H1 (cell line): Measurements from ENCODE around the gene HHAT. TPM values are rescaled to one million over a fixed set of nuclear protein-coding genes. Genes with fewer than 3 reads are reported as not detected.

Experiments used
- CTCF ChIA-PET: fragments of 300-600 bp; sonication (Branson Sonifier 250); formaldehyde crosslinking; loops from one replicate; lab custom pipeline; 2021; ENCODE audit not compliant: partially characterized antibody; lab: Charles Lee
- POLR2A ChIA-PET: fragments of 300-600 bp; sonication (Branson Sonifier 250); formaldehyde crosslinking; loops from one replicate; lab custom pipeline; 2021; ENCODE audit warnings: inconsistent platforms; ENCODE audit not compliant: partially characterized antibody; lab: Charles Lee
- DNase-seq, 2 experiments: peaks; one replicate each; pipeline versions ENCODE4 v3.0.0 to v3.0.0-alpha.2; 2010 to 2022; ENCODE audit warnings: low spot score in 2 of 2, low read depth in 1 of 2, mixed read lengths in 1 of 2
- FAIRE-seq: peaks from 2 replicates; lab custom pipeline; 2011; peaks lifted over from hg19 to GRCh38; lab: Jason Lieb, UNC
- H2AFZ ChIP-seq: 2 replicates; pipeline ENCODE4 v1.8.1; 2012; ENCODE audit warnings: low read length, inconsistent platforms
- H2AK5ac ChIP-seq: 2 replicates; pipeline ENCODE4 v1.6.1; 2013; ENCODE audit warnings: low read depth, low read length
- H2BK120ac ChIP-seq: replicated peaks from 2 replicates; pipeline ENCODE3; 2013; ENCODE audit warnings: low read depth, low read length, inconsistent platforms
- H2BK12ac ChIP-seq: 2 replicates; pipeline ENCODE4 v1.6.1; 2013; ENCODE audit warnings: low read depth, low read length
- H2BK15ac ChIP-seq: 2 replicates; pipeline ENCODE4 v1.6.1; 2013; ENCODE audit warnings: low read length
- H2BK20ac ChIP-seq: 2 replicates; pipeline ENCODE4 v1.6.1; 2013; ENCODE audit warnings: low read length
- H2BK5ac ChIP-seq: 2 replicates; pipeline ENCODE4 v1.6.1; 2013; ENCODE audit warnings: low read depth, low read length
- H3K14ac ChIP-seq: 2 replicates; pipeline ENCODE4 v1.6.1; 2013; ENCODE audit warnings: inconsistent platforms; ENCODE audit not compliant: insufficient read length
- H3K18ac ChIP-seq: 2 replicates; pipeline ENCODE4 v1.6.1; 2013; ENCODE audit warnings: low read length; ENCODE audit errors: extremely low read depth
- H3K23ac ChIP-seq: 2 replicates; pipeline ENCODE4 v1.6.1; 2013; ENCODE audit warnings: inconsistent platforms; ENCODE audit not compliant: insufficient read length
- H3K23me2 ChIP-seq: 2 replicates; pipeline ENCODE4 v1.6.1; 2013; ENCODE audit warnings: low read depth, low read length
- H3K27ac ChIP-seq: 2 replicates; pipeline ENCODE4 v1.6.1; 2011; ENCODE audit warnings: low read depth, low read length, inconsistent platforms
- H3K27me3 ChIP-seq, 4 experiments: replicated peaks in 1 of 4; 1 replicate in 1 of 4; 2 replicates in 3 of 4; pipeline versions ENCODE4 v1.6.1 to v1.8.1; 2011 to 2013; ENCODE audit warnings: low read length in 3 of 4, mild to moderate bottlenecking in 3 of 4, inconsistent platforms in 2 of 4, mixed read lengths in 2 of 4, moderate library complexity in 1 of 4; ENCODE audit not compliant: control insufficient read depth in 3 of 4, insufficient read depth in 3 of 4; ENCODE audit errors: extremely low read depth in 1 of 4
- H3K36me3 ChIP-seq, 4 experiments: 2 replicates each; pipeline versions ENCODE4 v1.6.1 to v1.8.1; 2011 to 2013; ENCODE audit warnings: mild to moderate bottlenecking in 4 of 4, low read length in 3 of 4, moderate library complexity in 2 of 4, control low read depth in 1 of 4, inconsistent platforms in 1 of 4; ENCODE audit not compliant: insufficient read depth in 4 of 4, control insufficient read depth in 2 of 4
- H3K4ac ChIP-seq: replicated peaks from 2 replicates; pipeline ENCODE3; 2013; ENCODE audit warnings: low read length, low read depth, mixed read lengths, inconsistent platforms; ENCODE audit not compliant: insufficient read length
- H3K4me1 ChIP-seq, 4 experiments: replicated peaks in 1 of 4; 1 replicate in 1 of 4; 2 replicates in 3 of 4; pipeline versions ENCODE4 v1.6.1 to v1.8.1; 2011 to 2013; ENCODE audit warnings: low read length in 3 of 4, inconsistent platforms in 2 of 4, mixed read lengths in 1 of 4; ENCODE audit not compliant: insufficient read depth in 4 of 4, control insufficient read depth in 3 of 4
- H3K4me2 ChIP-seq, 2 experiments: 2 replicates each; pipeline versions ENCODE4 v1.6.1 to v1.8.1; 2011 to 2013; ENCODE audit warnings: low read depth in 2 of 2, low read length in 2 of 2, control low read depth in 1 of 2, inconsistent platforms in 1 of 2, mild to moderate bottlenecking in 1 of 2; ENCODE audit not compliant: insufficient read depth in 1 of 2
- H3K4me3 ChIP-seq, 4 experiments: fragments of 200-600, 300-600 bp in 1 of 4; sonication (generic), shearing (Covaris generic), sonication (Bioruptor Twin) in 1 of 4; 2 replicates each; pipeline versions ENCODE4 v1.5.1 to v1.8.1; 2011 to 2016; ENCODE audit warnings: low read length in 4 of 4, low read depth in 3 of 4, control low read depth in 2 of 4, inconsistent platforms in 2 of 4, mild to moderate bottlenecking in 2 of 4, mixed read lengths in 1 of 4, moderate library complexity in 1 of 4; ENCODE audit not compliant: insufficient read depth in 2 of 4; ENCODE audit errors: extremely low read depth in 1 of 4
- H3K56ac ChIP-seq: replicated peaks from 2 replicates; pipeline ENCODE3; 2013; ENCODE audit warnings: low read depth, mild to moderate bottlenecking, mixed read lengths, low read length, inconsistent platforms; ENCODE audit not compliant: insufficient read length
- H3K79me1 ChIP-seq: 2 replicates; pipeline ENCODE4 v1.6.1; 2013; ENCODE audit warnings: low read depth, low read length, control low read depth
- H3K79me2 ChIP-seq, 2 experiments: 2 replicates each; pipeline versions ENCODE4 v1.6.1 to v1.8.1; 2012 to 2013; ENCODE audit warnings: low read length in 2 of 2, mild to moderate bottlenecking in 2 of 2, inconsistent platforms in 1 of 2; ENCODE audit not compliant: insufficient read depth in 2 of 2, control insufficient read depth in 1 of 2
- H3K9ac ChIP-seq, 4 experiments: replicated peaks in 1 of 4; 1 replicate in 1 of 4; 2 replicates in 3 of 4; pipeline versions ENCODE4 v1.6.1 to v1.8.1; 2011 to 2013; ENCODE audit warnings: low read depth in 3 of 4, low read length in 3 of 4, control low read depth in 2 of 4, mild to moderate bottlenecking in 2 of 4, moderate library complexity in 2 of 4, inconsistent platforms in 1 of 4; ENCODE audit errors: extremely low read depth in 1 of 4
- H3K9me3 ChIP-seq, 2 experiments: 2 replicates each; pipeline versions ENCODE4 v1.6.1 to v1.8.1; 2012 to 2013; ENCODE audit warnings: mild to moderate bottlenecking in 2 of 2, moderate library complexity in 2 of 2, control low read depth in 1 of 2, inconsistent platforms in 1 of 2, low read depth in 1 of 2, low read length in 1 of 2, mixed read lengths in 1 of 2; ENCODE audit not compliant: insufficient read depth in 2 of 2
- H4K20me1 ChIP-seq, 2 experiments: replicated peaks in 1 of 2; 2 replicates each; pipeline versions ENCODE3 to v1.8.1; 2011 to 2013; ENCODE audit warnings: inconsistent platforms in 2 of 2, low read length in 2 of 2, mild to moderate bottlenecking in 1 of 2; ENCODE audit not compliant: insufficient read depth in 2 of 2, control insufficient read depth in 1 of 2
- H4K5ac ChIP-seq: 2 replicates; pipeline ENCODE4 v1.6.1; 2013; ENCODE audit warnings: low read length, low read depth, mixed read lengths, inconsistent platforms; ENCODE audit not compliant: insufficient read length
- H4K8ac ChIP-seq: 2 replicates; pipeline ENCODE4 v1.8.0; 2013; ENCODE audit warnings: mild to moderate bottlenecking, moderate library complexity, low read length, inconsistent platforms; ENCODE audit not compliant: insufficient read depth; ENCODE audit errors: extremely low read depth
- H4K91ac ChIP-seq: replicated peaks from 2 replicates; pipeline ENCODE3; 2013; ENCODE audit warnings: low read length, mixed read lengths, inconsistent platforms; ENCODE audit not compliant: insufficient read length
- ASH2L ChIP-seq: fragments of 200-600, 300-600 bp; sonication (generic); IDR thresholded peaks from one replicate; pipeline ENCODE4 v1.7.1; 2017; ENCODE audit warnings: low read length
- CBX8 ChIP-seq: fragments of 300-800, 300-1000 bp; sonication (generic); IDR thresholded peaks from 2 replicates; pipeline ENCODE4 v1.7.1; 2016; ENCODE audit warnings: low read depth, low read length, borderline replicate concordance
- EGR1 ChIP-seq: IDR thresholded peaks from 2 replicates; pipeline ENCODE4 v1.6.1; 2011; ENCODE audit warnings: low read depth, low read length, borderline replicate concordance
- NRF1 ChIP-seq: IDR thresholded peaks from 2 replicates; pipeline ENCODE4 v1.6.1; 2011; ENCODE audit warnings: mild to moderate bottlenecking, low read depth, low read length, improper control_type of control experiment
- RBBP5 ChIP-seq: IDR thresholded peaks from 2 replicates; pipeline ENCODE4 v1.7.1; 2012; ENCODE audit warnings: low read depth, mild to moderate bottlenecking, inconsistent platforms, low read length, moderate library complexity, borderline replicate concordance
- SUZ12 ChIP-seq: fragments of 200-600 bp; sonication (generic); IDR thresholded peaks from 2 replicates; pipeline ENCODE4 v1.6.1; 2012; ENCODE audit warnings: mild to moderate bottlenecking, inconsistent platforms, low read length, moderate library complexity, mixed read lengths
- WGBS, 2 experiments: shearing (Covaris generic) in 1 of 2; methylation state at CpG; one replicate each; pipeline versions ENCODE4 v1.1.6 to v1.1.7; 2013 to 2015; ENCODE audit warnings: low lambda C conversion rate in 2 of 2, mixed read lengths in 2 of 2, inconsistent platforms in 1 of 2, low coverage in 1 of 2, missing lambda C conversion rate in 1 of 2; ENCODE audit not compliant: insufficient replicate concordance in 2 of 2, insufficient coverage in 1 of 2, insufficient read length in 1 of 2; ENCODE audit errors: extremely low coverage in 1 of 2, missing lambda C conversion rate in 1 of 2; 5-methylcytosine and 5-hydroxymethylcytosine counted together
- polyA plus RNA-seq, 7 experiments: library from polyadenylated mRNA; depleted of rRNA in 3 of 7; stranded (reverse) in 5 of 7; unstranded in 2 of 7; fragments of >200 nt in 5 of 7; fragments of 200-250 nt in 2 of 7; gene quantifications; 1 replicate in 5 of 7; 2 replicates in 1 of 7; 4 replicates in 1 of 7; pipeline versions ENCODE4 v1.2.1 to v1.2.3, GENCODE V29; 2011 to 2013; ENCODE audit warnings: missing spikeins in 2 of 7, mixed read lengths in 2 of 7
- total RNA-seq: library from RNA; stranded (reverse); fragmentation: NEBNext Ultra II Directional; extraction: Animal tissue kit (Norgen Biotek cat#: 25700); gene quantifications from 2 replicates; pipeline ENCODE4 v1.2.1, GENCODE V29; 2021
- TF ChIP-seq, protein P1 (sequence below): IDR thresholded peaks from 2 replicates; pipeline ENCODE4 v1.6.1; 2012; ENCODE audit warnings: low read length, inconsistent platforms
- TF ChIP-seq, protein P2 (sequence below), 3 experiments: IDR thresholded peaks; 1 replicate in 2 of 3; 2 replicates in 1 of 3; pipeline versions ENCODE4 v1.5.1 to v1.6.1; 2011; ENCODE audit warnings: low read length in 3 of 3, mild to moderate bottlenecking in 3 of 3, inconsistent platforms in 2 of 3, low read depth in 1 of 3, moderate library complexity in 1 of 3; ENCODE audit not compliant: insufficient read depth in 1 of 3; ENCODE audit errors: control extremely low read depth in 1 of 3

Gene HHAT
- total and polyA plus RNA-seq, 2 of the 8 experiments (the other 6 are each of a cell fraction or from before 2014, with no cell fraction given) = 0.15 to 0.51 TPM

DNA sequence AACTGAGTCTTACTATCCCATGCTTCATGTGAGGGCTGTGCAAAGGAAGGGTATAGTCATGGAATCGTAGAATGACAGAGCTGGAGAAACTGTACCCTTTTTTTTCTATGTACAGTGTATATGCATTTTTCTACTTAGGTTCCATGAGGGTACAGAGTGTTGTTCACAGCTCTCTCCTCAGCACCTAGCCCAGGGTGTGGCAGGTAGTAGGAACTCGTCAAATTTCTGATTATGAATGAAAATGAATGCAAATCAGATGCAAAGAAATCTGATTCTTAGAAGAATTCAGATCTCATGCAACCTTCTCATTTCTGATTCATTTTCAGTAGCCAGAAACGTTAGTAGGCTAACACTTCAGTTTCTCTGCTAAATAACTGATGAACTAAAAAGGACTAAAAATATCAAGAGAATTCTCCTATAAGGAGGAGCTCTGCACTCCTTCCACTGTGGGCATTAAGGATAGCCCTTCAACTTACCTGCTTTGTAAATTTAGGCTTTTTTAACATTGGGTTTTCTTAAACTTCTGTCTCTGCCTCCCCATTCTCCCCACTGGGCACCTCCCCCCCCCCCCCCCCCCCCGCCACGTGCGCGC lies 18.0 kb upstream of the HHAT start:
- H2AK5ac ChIP-seq = no peak overlapping the region
- H4K5ac ChIP-seq = no peak overlapping the region
- H3K4ac ChIP-seq = no peak overlapping the region
- H3K4me2 ChIP-seq = peak overlapping the region; percentile 55 to 58; a peak in 2 of 4 replicates
- ChIA-PET POLR2A (interaction anchor here (0.9 to 1.6 kb wide), 2 partner anchors 58 to 64 kb away, joined by 5 to 9 read pairs; no protein-coding TSS in a partner anchor), CTCF (interaction anchor here (0.7 to 5.2 kb wide), 54 partner anchors 10 to 534 kb away, joined by 3 to 43 read pairs (median 5); partner anchors contain the start of gene IRF6)
- no peak overlapping the region for H4K91ac ChIP-seq
- H3K9me3 ChIP-seq = no peaks in the 10 kb centered on the region
- no peak overlapping the region for H2BK20ac ChIP-seq
- 0 out of 2 replicates have a peak overlapping the region, but pooled peaks have one; percentile 29 for H2BK12ac ChIP-seq
- H3K56ac ChIP-seq = no peak overlapping the region
- H3K79me1 ChIP-seq = no peaks in the 10 kb centered on the region
- no peak overlapping the region for H3K23ac ChIP-seq
- H4K8ac ChIP-seq = no peak overlapping the region
- DNase-seq = no peak
- no peaks in the 10 kb centered on the region for H4K20me1 ChIP-seq
- no peaks in the 10 kb centered on the region for H3K79me2 ChIP-seq
- no peak overlapping the region for H2BK15ac ChIP-seq
- FAIRE-seq = no peak
- no peak overlapping the region for H3K27ac ChIP-seq
- H3K23me2 ChIP-seq = no peaks in the 10 kb centered on the region
- H3K36me3 ChIP-seq = no peaks in the 10 kb centered on the region
- H3K27me3 ChIP-seq = peaks cover 0 to 7% (median 4%) of the 10 kb centered on the region in 4 experiments; a peak in 6 of 7 replicates
- H2BK120ac ChIP-seq = no peak overlapping the region
- no peak overlapping the region for H3K18ac ChIP-seq
- peak overlapping the region in 1 of 4 experiments; percentile 62; a peak in 3 of 8 replicates for H3K4me3 ChIP-seq
- no peak overlapping the region for H3K14ac ChIP-seq
- no peak overlapping the region for H2BK5ac ChIP-seq
- H2AFZ ChIP-seq = no peak overlapping the region
- H3K4me1 ChIP-seq = peaks cover 0 to 4% (median 0%) of the 10 kb centered on the region in 4 experiments; a peak in 1 of 7 replicates
- WGBS, 2 experiments = 69% methylated on average over 3 of the region's 7 CpGs; no CpG with 5 or more reads in 1 of the 2 experiments
- H3K9ac ChIP-seq = no peak overlapping the region
- no peak for TF ChIP-seq EGR1
- TF ChIP-seq ASH2L = no peak
- TF ChIP-seq, protein P1, sequence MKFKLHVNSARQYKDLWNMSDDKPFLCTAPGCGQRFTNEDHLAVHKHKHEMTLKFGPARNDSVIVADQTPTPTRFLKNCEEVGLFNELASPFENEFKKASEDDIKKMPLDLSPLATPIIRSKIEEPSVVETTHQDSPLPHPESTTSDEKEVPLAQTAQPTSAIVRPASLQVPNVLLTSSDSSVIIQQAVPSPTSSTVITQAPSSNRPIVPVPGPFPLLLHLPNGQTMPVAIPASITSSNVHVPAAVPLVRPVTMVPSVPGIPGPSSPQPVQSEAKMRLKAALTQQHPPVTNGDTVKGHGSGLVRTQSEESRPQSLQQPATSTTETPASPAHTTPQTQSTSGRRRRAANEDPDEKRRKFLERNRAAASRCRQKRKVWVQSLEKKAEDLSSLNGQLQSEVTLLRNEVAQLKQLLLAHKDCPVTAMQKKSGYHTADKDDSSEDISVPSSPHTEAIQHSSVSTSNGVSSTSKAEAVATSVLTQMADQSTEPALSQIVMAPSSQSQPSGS = no peak
- no peak for TF ChIP-seq CBX8
- TF ChIP-seq SUZ12 = no peak
- TF ChIP-seq, protein P2, sequence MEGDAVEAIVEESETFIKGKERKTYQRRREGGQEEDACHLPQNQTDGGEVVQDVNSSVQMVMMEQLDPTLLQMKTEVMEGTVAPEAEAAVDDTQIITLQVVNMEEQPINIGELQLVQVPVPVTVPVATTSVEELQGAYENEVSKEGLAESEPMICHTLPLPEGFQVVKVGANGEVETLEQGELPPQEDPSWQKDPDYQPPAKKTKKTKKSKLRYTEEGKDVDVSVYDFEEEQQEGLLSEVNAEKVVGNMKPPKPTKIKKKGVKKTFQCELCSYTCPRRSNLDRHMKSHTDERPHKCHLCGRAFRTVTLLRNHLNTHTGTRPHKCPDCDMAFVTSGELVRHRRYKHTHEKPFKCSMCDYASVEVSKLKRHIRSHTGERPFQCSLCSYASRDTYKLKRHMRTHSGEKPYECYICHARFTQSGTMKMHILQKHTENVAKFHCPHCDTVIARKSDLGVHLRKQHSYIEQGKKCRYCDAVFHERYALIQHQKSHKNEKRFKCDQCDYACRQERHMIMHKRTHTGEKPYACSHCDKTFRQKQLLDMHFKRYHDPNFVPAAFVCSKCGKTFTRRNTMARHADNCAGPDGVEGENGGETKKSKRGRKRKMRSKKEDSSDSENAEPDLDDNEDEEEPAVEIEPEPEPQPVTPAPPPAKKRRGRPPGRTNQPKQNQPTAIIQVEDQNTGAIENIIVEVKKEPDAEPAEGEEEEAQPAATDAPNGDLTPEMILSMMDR (IDR thresholded peaks at IDR 0.05; ENCODE audit: control extremely low read depth in 1 of 3, insufficient read depth in 1 of 3, low read depth in 1 of 3, low read length in 3 of 3) = no peak
- no peak for TF ChIP-seq RBBP5
- no peak for TF ChIP-seq NRF1
